Hepatocyte (in vitro differentiated cells): ENCODE results near the gene LRRC28. TPM values are rescaled to one million over a fixed set of nuclear protein-coding genes. Genes with fewer than 3 reads are reported as not detected.

Experiments
- DNase-seq: peaks from one replicate; pipeline ENCODE4 v3.0.0-alpha.2; 2016; ENCODE audit warnings: low spot score
- H2AFZ ChIP-seq: fragments of 200-600 bp; sonication (generic); 2 replicates; pipeline ENCODE4 v1.6.0; 2016; ENCODE audit warnings: antibody characterized with exemption, mild to moderate bottlenecking
- H3K27ac ChIP-seq: fragments of 200-600 bp; sonication (generic); 2 replicates; pipeline ENCODE4 v1.5.1; 2016; ENCODE audit warnings: mild to moderate bottlenecking
- H3K27me3 ChIP-seq: fragments of 200-600 bp; sonication (generic); 2 replicates; pipeline ENCODE4 v1.6.1; 2016
- H3K36me3 ChIP-seq: fragments of 200-600 bp; sonication (generic); replicated peaks from 2 replicates; pipeline ENCODE4 v1.5.1; 2016; ENCODE audit warnings: low read depth; ENCODE audit not compliant: insufficient read depth
- H3K4me1 ChIP-seq: fragments of 200-600 bp; sonication (generic); 2 replicates; pipeline ENCODE4 v1.5.1; 2016; ENCODE audit warnings: mild to moderate bottlenecking, moderate library complexity; ENCODE audit not compliant: insufficient read depth
- H3K4me2 ChIP-seq: fragments of 200-600 bp; sonication (generic); 2 replicates; pipeline ENCODE4 v1.6.0; 2016
- H3K4me3 ChIP-seq: fragments of 200-600 bp; sonication (generic); 2 replicates; pipeline ENCODE4 v1.5.1; 2016; ENCODE audit warnings: mild to moderate bottlenecking
- H3K79me2 ChIP-seq: fragments of 200-600 bp; sonication (generic); 2 replicates; pipeline ENCODE4 v1.6.0; 2017; ENCODE audit warnings: mild to moderate bottlenecking
- H3K9me2 ChIP-seq: fragments of 200-600 bp; sonication (generic); replicated peaks from 2 replicates; pipeline ENCODE4 v1.6.0; 2017; ENCODE audit warnings: mild to moderate bottlenecking; ENCODE audit not compliant: insufficient read depth
- H3K9me3 ChIP-seq: fragments of 200-600 bp; sonication (generic); 2 replicates; pipeline ENCODE4 v1.5.1; 2016; ENCODE audit warnings: low read depth, mild to moderate bottlenecking
- H4K20me1 ChIP-seq: fragments of 200-600 bp; sonication (generic); 2 replicates; pipeline ENCODE4 v1.6.0; 2016; ENCODE audit warnings: mild to moderate bottlenecking; ENCODE audit not compliant: insufficient read depth, poor library complexity, severe bottlenecking
- CTCF ChIP-seq: fragments of 200-600 bp; sonication (generic); IDR thresholded peaks from 2 replicates; pipeline ENCODE4 v1.5.1; 2016; ENCODE audit warnings: antibody characterized with exemption, mild to moderate bottlenecking; ENCODE audit not compliant: poor library complexity
- EZH2 ChIP-seq: fragments of 200-600 bp; sonication (generic); IDR thresholded peaks from 2 replicates; pipeline ENCODE4 v1.6.1; 2016; ENCODE audit warnings: antibody characterized with exemption, mild to moderate bottlenecking, borderline replicate concordance
- EZH2phosphoT487 ChIP-seq: fragments of 200-600 bp; sonication (generic); IDR thresholded peaks from one replicate; pipeline ENCODE4 v1.6.1; 2018; ENCODE audit warnings: antibody characterized with exemption, mild to moderate bottlenecking, low read depth, moderate library complexity; ENCODE audit not compliant: unreplicated experiment, severe bottlenecking
- WGBS: methylation state at CpG from one replicate; pipeline ENCODE4 v1.1.6; 2016; ENCODE audit warnings: low lambda C conversion rate; ENCODE audit errors: missing lambda C conversion rate; 5-methylcytosine and 5-hydroxymethylcytosine counted together
- polyA plus RNA-seq: library from polyadenylated mRNA; unstranded; fragments of >200 nt; fragmentation: Nextera tagmentation; extraction: Ambion mirVana; gene quantifications from 2 replicates; pipeline ENCODE4 v1.2.1, GENCODE V29; 2016
- total RNA-seq: library from RNA; depleted of rRNA; stranded (reverse); fragments of >200 nt; gene quantifications from 2 replicates; pipeline ENCODE4 v1.2.3, GENCODE V29; 2014

The LRRC28 gene
- total and polyA plus RNA-seq, 2 experiments from 2014 or later: 32.1 to 55.5 TPM

GRCh38 chr15:99341786-99342185 lies 90.5 kb downstream of the LRRC28 start:
- peak; percentile 12 for DNase-seq
- TF ChIP-seq EZH2phosphoT487 (no peak), CTCF (no peak), EZH2 (no peak)
- no peaks in the 10 kb centered on the region for H3K9me3 ChIP-seq
- no peaks in the 10 kb centered on the region for H3K36me3 ChIP-seq
- no peaks in the 10 kb centered on the region for H4K20me1 ChIP-seq
- H3K27ac ChIP-seq: peak overlapping the region; percentile 63
- WGBS: 76% methylated on average over 1 of the region's 1 CpG
- no peaks in the 10 kb centered on the region for H3K79me2 ChIP-seq
- peaks cover 3% of the 10 kb centered on the region for H3K9me2 ChIP-seq
- no peak overlapping the region for H3K4me2 ChIP-seq
- H2AFZ ChIP-seq: no peak overlapping the region
- no peak overlapping the region for H3K4me3 ChIP-seq
- H3K4me1 ChIP-seq: peaks cover 9% of the 10 kb centered on the region
- no peaks in the 10 kb centered on the region for H3K27me3 ChIP-seq

GRCh38 chr15:99343208-99343607 lies 91.9 kb downstream of the LRRC28 start:
- H3K9me3 ChIP-seq: no peaks in the 10 kb centered on the region
- peaks cover 9% of the 10 kb centered on the region for H3K4me1 ChIP-seq
- H2AFZ ChIP-seq: no peak overlapping the region
- no peak for TF ChIP-seq EZH2phosphoT487
- no peak for TF ChIP-seq EZH2
- no peak for TF ChIP-seq CTCF
- DNase-seq: no peak
- H3K79me2 ChIP-seq: no peaks in the 10 kb centered on the region
- no peaks in the 10 kb centered on the region for H4K20me1 ChIP-seq
- H3K9me2 ChIP-seq: peaks cover 3% of the 10 kb centered on the region
- H3K36me3 ChIP-seq: no peaks in the 10 kb centered on the region
- no peak overlapping the region for H3K4me2 ChIP-seq
- H3K27ac ChIP-seq: no peak overlapping the region
- H3K27me3 ChIP-seq: no peaks in the 10 kb centered on the region
- no peak overlapping the region for H3K4me3 ChIP-seq

GRCh38 chr15:99343881-99344551 lies 92.7 kb downstream of the LRRC28 start:
- Histone ChIP-seq H3K9me2 (peaks cover 3% of the 10 kb centered on the region), H3K27ac (no peak overlapping the region), H3K4me1 (peaks cover 9% of the 10 kb centered on the region), H3K9me3 (no peaks in the 10 kb centered on the region), H3K27me3 (no peaks in the 10 kb centered on the region), H3K4me3 (no peak overlapping the region), H3K36me3 (no peaks in the 10 kb centered on the region), H3K79me2 (no peaks in the 10 kb centered on the region), H4K20me1 (no peaks in the 10 kb centered on the region), H2AFZ (no peak overlapping the region), H3K4me2 (no peak overlapping the region)
- TF ChIP-seq CTCF: peak; percentile 7
- no peak for TF ChIP-seq EZH2phosphoT487
- DNase-seq: no peak
- WGBS: 93% methylated on average over 9 of the region's 9 CpGs
